NT2/D1 (cell line): ENCODE measurements around the gene MAN2A1.

Experiments used
- SUZ12 ChIP-seq: IDR thresholded peaks from 2 replicates; pipeline ENCODE4 v1.6.1; 2011; ENCODE audit not compliant: insufficient read length, insufficient read depth; ENCODE audit errors: extremely low read depth
- YY1 ChIP-seq: IDR thresholded peaks from 2 replicates; pipeline ENCODE4 v1.6.1; 2011; ENCODE audit not compliant: insufficient read length, insufficient read depth
- ZNF274 ChIP-seq: IDR thresholded peaks from 2 replicates; pipeline ENCODE4 v1.6.1; 2011; ENCODE audit warnings: mild to moderate bottlenecking, low read depth, low read length

GRCh38 chr5:109725135-109725534, 35.4 kb downstream of the MAN2A1 start:
- TF ChIP-seq YY1 = no peak
- no peak for TF ChIP-seq SUZ12
- no peak for TF ChIP-seq ZNF274
